GDM1 (cell line): ENCODE results near the gene SERPINB6.
A peak's percentile ranks its signal among the peaks of the same experiment; 100 is the strongest.
"Not testable (repeated sequence)": the region's sequence is repeated elsewhere in the genome, so short reads cannot be mapped to it uniquely, and the experiment has no call there.

Experiments used
- DNase-seq: peaks from one replicate; lab custom pipeline; 2025; lab: John Stamatoyannopoulos, UW

Gene SERPINB6

GRCh38 chr6:2938632-2939083 is 32.7 kb downstream of the SERPINB6 start:
- DNase-seq, result no peak

DNA sequence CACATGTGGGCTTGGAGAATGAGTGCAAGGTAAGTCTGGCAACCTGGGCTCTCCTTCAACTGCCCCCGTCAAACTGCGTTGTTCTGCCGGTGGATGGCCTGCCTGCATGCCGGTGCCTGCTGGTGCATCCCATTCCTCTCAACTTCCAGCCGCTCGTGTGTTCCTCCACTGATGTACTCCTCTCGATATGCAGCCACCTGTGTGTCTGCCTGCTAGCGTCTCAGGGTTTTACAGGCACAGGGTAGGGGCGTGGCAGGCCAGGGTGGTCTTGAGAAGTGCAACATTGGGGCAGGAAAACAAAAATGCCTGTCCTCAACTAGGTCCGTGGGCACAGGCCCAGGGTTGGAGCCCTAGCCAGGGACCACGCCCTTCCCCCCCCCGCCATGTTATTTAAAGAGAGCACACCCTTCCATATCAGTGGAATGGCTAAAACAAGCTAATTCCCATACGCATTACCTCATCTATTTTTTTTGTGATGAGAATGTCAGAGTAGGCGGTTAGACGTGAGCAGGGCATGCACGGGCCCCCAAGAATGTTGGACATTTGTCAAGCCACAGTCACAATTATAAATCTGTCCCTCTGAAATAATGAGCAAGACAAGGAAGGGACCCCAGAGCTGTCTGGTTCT is 33.2 kb downstream of the SERPINB6 start:
- no peak for DNase-seq

- no peak for DNase-seq
Measured at GRCh38 chr6:2937627-2938003, 33.8 kb downstream of the SERPINB6 start.

DNA sequence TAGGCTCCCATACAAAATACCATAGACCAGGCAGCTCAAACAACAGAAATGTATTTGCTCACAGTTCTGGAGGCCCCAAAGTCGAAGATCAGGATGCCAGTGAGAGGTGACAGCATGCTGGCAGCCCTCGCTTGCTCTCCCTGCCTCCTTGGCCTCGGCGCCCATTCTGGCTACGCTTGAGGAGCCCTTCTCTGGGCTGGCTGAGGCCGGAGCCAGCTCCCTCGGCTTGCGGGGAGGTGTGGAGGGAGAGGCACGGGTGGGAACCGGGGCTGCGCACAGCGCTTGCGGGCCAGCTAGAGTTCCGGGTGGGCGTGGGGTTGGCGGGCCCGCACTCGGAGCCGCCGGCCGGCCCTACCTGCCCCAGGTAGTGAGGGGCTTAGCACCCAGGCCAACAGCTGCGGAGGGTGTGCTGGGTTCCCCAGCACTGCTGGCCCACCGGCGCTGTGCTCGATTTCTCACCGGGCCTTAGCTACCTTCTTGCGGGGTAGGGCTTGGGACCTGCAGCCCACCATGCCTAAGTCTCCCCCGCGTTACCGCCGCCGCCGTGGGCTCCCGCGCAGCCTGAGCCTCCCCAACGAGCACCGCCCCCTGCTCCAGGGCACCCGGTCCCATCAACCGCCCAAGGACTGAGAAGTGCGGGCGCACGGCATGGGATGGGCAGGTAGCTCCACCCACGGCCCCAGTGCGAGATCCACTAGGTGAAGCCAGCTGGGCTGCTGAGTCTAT is 35.6 kb downstream of the SERPINB6 start:
- DNase-seq, result no peak

DNA sequence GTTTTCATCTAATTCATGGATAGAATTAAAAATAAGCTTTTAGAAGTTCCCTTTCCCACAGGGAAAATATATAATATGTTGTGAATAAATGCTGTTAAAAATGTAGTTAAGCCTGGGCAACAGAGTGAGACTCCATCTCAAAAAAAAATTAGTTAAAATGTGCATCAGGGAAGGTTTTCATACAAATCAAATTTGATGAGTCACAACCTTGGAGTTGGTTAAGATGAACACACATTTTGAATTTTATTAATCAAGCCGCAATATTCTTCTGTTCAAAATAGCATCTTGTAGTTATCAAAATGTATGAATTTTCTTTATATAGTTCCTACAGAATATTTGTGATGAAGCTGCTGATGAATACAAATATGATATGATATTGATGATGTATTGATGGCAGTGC is 37.3 kb downstream of the SERPINB6 start:
- DNase-seq, result no peak

GRCh38 chr6:2932911-2933310 is 38.5 kb downstream of the SERPINB6 start:
- DNase-seq, result not testable (repeated sequence)

DNA sequence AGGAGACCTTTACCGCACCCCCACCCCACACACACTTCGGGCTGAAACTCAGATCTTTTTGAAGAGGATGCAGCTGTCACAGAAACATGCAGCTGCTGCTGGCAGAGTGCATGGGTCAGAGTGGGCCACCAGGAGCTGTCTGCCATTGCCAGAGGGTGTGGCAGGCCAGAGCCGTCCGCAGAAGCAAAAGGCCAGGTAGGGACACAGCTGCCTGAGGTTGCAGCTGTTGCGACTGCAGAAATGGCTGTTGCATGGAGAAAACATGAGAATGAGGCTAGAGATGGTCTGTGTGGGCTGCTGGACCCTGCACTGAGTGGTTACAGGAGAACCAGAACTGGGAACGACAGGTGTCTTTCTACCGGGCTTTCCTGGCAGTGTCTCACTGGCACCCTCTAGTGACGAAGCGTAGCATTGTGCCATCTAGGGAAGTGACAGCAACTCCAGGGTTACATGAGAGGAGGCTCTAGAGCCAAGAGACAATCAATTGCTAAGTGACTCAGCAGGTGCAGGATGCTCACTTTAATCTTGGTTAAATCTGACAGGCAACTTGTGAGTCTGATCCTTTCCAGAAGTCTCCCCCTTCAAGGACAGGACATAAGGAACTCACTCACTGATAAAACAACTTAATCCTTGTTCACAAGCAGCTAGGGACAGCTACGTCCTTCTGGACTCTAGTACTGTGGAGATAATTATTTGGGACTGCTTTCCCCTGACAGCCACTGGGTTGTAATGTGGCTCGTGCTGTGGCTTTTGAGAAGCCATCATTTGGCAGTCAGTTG is 39.2 kb downstream of the SERPINB6 start:
- peak; percentile 78 for DNase-seq

- no peak for DNase-seq
Measured at GRCh38 chr6:2931055-2931454, 40.3 kb downstream of the SERPINB6 start.

- not testable (repeated sequence) for DNase-seq
Measured at GRCh38 chr6:2927931-2928330, 43.4 kb downstream of the SERPINB6 start.

DNA sequence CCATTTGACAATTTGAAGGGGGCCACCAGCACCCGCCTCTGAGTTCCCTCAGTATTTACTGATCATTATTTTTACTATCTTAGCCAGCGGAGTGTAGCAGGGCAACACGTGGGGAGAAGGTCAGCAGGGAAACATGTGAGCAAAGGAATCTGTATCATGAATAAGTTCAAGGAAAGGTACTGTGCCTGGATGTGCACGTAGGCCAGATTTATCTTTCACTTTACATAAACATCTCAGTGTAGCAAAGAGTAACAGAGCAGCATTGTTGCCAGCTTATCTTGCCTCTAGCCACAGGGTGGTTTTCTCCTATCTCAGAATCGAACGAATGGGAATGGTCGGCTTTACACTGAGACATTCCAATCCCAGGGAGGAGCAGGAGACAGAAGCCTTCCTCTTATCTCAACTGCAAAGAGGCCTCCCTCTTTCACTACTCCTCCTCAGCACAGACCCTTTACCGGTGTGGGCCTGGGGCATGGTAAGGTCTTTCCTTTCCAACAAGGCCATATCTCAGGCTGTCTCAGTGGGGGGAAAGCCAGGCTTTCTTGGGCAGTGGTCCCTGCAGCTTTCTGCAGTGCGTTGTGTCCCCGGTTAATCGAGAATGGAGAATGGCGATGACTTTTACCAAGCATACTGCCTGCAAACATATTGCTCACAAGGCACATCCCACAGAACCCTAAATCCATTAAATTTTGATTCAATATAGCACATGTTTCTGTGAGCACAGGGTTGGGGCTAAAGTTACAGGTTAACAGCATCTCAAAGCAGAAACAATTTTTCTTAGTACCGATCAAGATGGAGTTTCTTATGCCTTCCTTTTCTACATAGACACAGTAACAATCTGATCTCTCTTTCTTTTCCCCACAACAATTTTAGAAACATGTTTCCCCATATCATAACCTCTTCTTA is 45.3 kb downstream of the SERPINB6 start:
- not testable (repeated sequence) for DNase-seq

- DNase-seq, result no peak
Measured at GRCh38 chr6:2921520-2922115, 49.7 kb downstream of the SERPINB6 start.

DNA sequence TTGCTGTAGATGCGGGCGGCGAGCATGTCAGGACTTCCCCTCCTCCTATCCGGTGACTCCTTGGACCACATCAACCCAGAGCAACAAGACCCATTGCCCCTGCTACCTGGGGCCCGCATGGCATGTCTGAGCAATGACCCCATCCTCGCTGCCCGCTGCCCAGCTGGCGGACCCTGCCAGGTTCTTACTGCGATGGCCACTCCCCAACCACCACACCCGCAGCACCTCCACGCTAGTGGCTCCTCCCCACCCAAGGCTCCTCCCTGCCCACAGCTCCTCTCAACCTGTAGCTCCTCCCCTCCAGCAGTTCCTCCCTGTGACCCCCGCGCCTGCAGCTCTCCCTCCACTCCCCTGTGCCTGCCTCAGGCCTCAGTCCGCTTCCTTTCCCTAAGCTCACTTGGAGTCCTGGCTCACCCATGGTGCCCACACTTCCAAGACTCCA is 50.7 kb downstream of the SERPINB6 start:
- no peak for DNase-seq

GRCh38 chr6:2919886-2920285 is 51.5 kb downstream of the SERPINB6 start:
- no peak for DNase-seq

DNA sequence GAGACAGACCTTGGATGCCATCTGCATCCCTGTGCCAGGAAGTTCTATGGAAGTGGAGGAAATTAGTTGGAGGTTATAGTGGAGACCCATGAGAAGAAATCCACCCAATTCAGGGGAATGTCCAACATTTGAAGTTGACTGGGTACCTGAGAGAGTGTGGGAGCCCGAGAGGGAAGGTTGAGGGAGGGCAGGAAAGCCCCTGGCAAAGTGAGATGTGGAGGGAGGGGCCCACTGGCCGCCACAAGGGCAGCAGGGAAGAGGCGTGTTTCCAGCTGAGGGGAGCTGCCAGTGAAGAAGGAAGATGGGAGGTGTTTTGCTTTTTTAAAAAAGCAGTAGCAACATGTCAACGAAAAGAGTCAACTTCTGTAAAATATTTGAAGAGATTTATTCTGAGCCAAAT is 52.0 kb downstream of the SERPINB6 start:
- no peak for DNase-seq

- DNase-seq, result no peak
Measured at GRCh38 chr6:2918936-2919335, 52.4 kb downstream of the SERPINB6 start.

GRCh38 chr6:2917801-2918445 is 53.4 kb downstream of the SERPINB6 start:
- DNase-seq, result no peak

DNA sequence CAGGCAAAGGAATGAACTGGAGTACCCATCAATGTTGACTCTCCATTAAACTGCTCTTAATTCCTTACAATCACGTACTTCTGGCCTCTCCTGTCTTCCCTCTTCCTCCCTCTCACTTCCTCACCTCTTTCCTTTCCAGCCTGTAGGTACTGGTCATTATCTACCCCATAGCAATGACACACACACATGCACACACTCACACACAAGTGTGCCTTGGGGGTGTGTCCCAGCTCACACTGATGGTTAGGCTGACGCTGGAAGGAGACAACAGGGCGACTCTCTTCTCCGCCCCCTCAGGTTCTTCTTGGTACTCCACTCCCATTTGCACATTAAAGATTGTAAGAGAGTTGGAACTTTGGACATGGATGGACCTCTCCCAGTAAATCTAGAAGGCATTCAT is 54.3 kb downstream of the SERPINB6 start:
- no peak for DNase-seq

- no peak for DNase-seq
Measured at GRCh38 chr6:2916158-2916925, 55.0 kb downstream of the SERPINB6 start.

- no peak for DNase-seq
Measured at GRCh38 chr6:2915150-2915549, 56.2 kb downstream of the SERPINB6 start.

DNA sequence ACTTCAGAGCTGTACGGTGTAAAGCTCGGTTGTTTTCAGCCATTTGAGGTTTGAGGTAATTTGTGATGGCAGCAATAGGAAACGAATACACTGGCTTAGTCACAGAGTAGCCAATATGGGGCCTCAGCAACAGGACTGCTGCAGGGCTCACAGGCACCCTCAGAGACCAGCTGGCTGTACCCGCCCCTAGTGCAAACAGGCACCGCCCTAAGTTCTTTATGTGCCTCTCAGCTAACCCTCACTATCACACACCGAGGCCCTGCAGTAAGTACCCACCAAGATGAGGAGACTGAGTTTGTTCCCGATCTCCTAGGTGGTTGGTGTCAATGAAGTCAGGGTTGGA is 57.1 kb downstream of the SERPINB6 start:
- no peak for DNase-seq
